GM23338 (cell line): ENCODE results near the gene STX5.

Experiments used
- CTCF ChIP-seq, 2 experiments: fragments of 200-600 bp in 1 of 2; sonication (generic) in 1 of 2; conservative IDR thresholded peaks; 2 replicates each; pipeline versions ENCODE4 v1.5.1 to v1.6.1; 2016 to 2017; ENCODE audit warnings: antibody characterized with exemption in 2 of 2, low read depth in 2 of 2, mild to moderate bottlenecking in 2 of 2, moderate library complexity in 1 of 2
- EZH2phosphoT487 ChIP-seq: fragments of 200-600 bp; sonication (generic); IDR thresholded peaks from one replicate; pipeline ENCODE4 v1.8.1; 2018; ENCODE audit warnings: antibody characterized with exemption; ENCODE audit not compliant: unreplicated experiment
- JUNB ChIP-seq: IDR thresholded peaks from one replicate; pipeline ENCODE4 v1.6.1; 2016; ENCODE audit warnings: antibody characterized with exemption; ENCODE audit not compliant: unreplicated experiment
- POLR2AphosphoS5 ChIP-seq: IDR thresholded peaks from 2 replicates; pipeline ENCODE4 v1.6.1; 2016; ENCODE audit warnings: antibody characterized with exemption, low read depth

GRCh38 chr11:62856333-62856895 lies 24.6 kb upstream of the STX5 start:
- TF ChIP-seq CTCF (conservative IDR thresholded peaks at IDR 0.05; ENCODE audit: low read depth in 2 of 2) (no peak), JUNB (no peak), POLR2AphosphoS5 (no peak), EZH2phosphoT487 (no peak)
